HL-60/S4 (cell line): Measurements from ENCODE around the gene PLIN4.

Source experiments
- in situ Hi-C: fragments of 300-500 bp; cut with MboI; formaldehyde crosslinking; loops from 2 replicates; pipeline ENCODE4 v1.14.3; 2022; ENCODE audit warnings: low sequenced_read_pairs

The PLIN4 gene

GRCh38 chr19:4493104-4493928 lies 25.0 kb downstream of the PLIN4 start:
- in situ Hi-C loops: no loop called here

- in situ Hi-C loops: no loop called here
Observed at GRCh38 chr19:4492337-4493103, 25.8 kb downstream of the PLIN4 start.

DNA sequence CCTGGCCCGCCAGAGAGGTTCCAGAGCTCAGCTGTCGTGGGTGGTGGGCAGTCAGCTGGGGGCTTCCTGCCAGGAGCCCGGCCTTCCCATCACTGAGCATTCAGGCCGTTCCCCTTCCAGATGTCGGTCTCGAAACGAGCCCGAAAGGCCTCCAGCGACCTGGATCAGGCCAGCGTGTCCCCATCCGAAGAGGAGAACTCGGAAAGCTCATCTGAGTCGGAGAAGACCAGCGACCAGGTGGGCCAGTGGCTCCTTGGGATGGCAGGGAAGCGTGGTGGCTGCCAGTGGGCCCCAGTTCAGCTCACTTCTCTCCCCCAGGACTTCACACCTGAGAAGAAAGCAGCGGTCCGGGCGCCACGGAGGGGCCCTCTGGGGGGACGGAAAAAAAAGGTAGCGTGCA lies 26.8 kb downstream of the PLIN4 start:
- in situ Hi-C loops: no loop called here

- in situ Hi-C loops: no loop called here
Observed at GRCh38 chr19:4488496-4488895, 29.8 kb downstream of the PLIN4 start.

DNA sequence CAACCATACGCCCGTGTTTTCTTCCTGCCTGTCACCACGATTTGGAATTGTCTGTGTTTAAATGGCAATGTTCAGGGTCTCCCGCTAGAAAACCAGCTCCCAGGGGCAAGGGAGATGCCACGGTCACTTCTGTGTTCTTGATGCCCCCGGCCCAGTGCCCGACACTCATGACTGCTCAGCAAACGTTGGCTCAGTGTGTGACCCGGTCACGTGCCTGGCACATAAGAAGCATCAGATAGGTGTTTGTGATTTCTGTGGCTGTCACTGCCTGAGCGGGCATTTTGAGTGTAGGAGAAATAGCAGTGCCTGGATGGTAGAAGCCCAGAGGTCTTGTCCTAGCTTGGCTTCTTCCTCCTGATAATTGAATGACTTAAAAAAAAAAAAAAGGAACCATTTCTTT lies 30.7 kb downstream of the PLIN4 start:
- in situ Hi-C loops: no loop called here

DNA sequence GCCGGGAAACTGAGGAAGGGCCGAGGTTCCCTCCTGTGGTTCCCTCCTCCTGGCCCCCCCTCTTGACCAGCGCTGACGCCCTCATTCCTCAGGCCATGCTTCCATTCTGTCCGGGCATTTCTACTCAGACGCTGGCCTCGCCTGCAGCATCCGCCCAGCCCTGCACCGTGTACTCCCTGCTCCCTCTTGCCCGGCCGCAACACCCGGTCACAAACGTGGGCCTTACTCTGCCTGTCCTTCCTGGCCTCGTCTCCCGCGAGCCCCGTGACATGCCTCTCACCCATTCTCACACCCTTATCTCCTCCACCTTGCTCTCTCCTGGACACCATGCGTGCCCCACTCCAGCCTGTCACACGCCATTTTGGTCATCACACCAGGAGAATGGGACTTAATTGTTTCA lies 34.9 kb downstream of the PLIN4 start:
- in situ Hi-C loops: no loop called here

DNA sequence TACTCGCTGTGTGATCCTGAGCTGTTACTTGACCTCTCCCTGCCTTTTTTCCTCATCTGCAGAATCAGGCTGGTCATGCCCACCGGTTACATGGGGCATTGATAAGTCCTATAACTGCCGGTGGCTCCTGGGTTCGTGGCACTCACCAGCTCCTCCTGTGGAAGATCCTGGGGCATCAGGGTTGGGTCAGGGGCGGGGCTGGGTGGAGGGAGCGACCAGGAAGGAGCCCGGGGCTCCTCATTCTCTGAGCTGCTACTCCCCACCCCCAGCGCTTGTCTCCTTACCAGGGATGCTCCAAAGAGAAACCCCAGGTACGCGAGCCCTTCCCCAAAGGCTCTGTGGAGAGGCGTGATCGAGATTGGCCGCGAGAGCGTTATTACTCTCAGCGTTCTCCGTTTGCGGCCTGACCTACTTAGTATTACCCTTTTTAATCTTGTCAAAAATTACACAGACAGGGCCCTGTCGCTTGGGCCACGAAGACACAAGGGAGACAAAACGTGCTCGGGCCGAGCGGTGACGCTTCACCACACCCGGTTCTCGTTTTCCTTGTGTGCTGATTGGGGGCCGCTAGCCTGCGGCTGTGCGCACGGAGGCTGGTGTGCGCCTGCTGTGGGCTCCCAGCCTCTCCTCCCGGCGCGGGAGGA lies 35.4 kb downstream of the PLIN4 start:
- in situ Hi-C loops: no loop called here

GRCh38 chr19:4477034-4477801 lies 41.1 kb downstream of the PLIN4 start:
- in situ Hi-C loops: no loop called here

GRCh38 chr19:4474514-4475022 lies 43.7 kb downstream of the PLIN4 start:
- in situ Hi-C loops: no loop called here

DNA sequence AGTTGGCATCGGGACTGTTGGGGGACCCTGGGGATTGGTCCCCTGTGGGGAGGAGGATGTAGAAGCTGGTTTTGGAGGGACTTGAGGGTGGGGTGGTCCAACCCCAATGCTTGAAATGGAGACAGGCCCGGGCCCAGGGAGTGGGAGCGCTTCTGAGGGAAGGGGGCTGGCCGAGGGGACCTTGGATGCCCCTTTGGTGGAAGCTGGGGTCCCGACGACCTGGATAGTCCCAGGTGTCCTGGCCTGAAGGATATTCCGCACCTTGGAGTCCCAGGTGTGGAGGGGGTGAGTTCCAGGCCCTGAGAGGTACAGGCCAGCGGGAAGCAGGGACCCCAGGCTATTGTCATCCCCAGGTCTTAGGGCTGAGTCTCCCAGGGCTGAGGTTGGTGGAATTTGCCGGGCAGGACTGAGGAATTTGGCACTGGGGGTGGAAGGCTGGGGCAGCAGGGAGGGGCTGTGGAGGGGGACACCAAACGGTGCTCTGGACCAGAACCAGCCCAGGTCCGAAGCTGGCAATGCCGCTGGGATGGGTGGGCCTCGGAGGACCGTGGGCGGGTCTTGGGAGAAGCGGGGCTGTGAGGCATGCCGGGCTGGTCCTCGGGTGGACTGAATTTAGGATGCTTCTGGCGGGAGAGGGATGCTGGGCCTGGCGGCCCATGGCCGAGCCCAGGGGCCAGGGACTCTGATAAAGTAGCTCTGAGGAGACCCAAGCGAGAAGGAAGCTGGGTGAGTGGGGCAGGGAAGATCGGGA lies 44.3 kb downstream of the PLIN4 start:
- in situ Hi-C loops: no loop called here

GRCh38 chr19:4473011-4473762 lies 45.1 kb downstream of the PLIN4 start:
- in situ Hi-C loops: no loop called here

DNA sequence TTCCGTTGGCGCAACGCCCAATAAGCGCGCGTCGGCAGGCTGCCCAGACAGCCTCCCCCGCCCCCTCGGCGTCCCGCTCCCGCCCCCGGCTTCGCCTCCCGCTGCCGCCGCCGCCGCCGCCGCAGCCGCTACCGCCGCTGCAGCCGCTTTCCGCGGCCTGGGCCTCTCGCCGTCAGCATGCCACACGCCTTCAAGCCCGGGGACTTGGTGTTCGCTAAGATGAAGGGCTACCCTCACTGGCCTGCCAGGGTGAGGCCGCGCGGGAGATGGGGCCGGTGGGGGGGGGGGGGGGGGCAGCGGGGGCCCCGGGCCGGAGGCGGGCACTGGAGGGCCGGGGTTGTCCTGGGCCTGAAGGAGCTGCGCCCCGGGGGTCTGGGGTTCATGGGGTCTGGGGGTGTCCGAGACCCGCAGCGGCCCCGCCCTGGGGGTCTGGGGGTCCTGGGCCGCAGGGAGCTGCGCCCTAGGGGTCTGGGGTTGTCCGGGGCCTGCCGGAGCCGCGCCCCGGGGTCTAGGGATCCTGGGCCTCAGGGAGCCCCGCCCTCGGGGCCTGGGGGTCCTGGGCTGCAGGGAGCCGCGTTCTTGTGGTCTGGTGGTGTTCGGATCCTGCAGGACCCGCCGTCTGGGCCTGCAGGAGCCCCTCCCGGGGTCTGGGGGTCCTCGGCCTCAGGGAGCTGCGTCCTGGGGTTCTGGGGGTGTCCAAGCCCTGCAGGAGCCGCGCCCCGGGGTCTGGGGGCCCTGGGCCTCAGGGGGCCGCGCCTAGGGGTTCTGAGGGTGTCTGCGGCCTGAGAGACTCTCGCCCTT lies 45.9 kb downstream of the PLIN4 start, which contains the start of gene HDGFL2:
HDGFL2 (plus strand) TSS at position 124 of the 801 bp plus-strand sequence; CDS start at position 178, 54 bp downstream.
- in situ Hi-C loops: no loop called here

GRCh38 chr19:4471403-4472173 lies 46.7 kb downstream of the PLIN4 start:
- in situ Hi-C loops: no loop called here

GRCh38 chr19:4467835-4468234 lies 50.5 kb downstream of the PLIN4 start:
- in situ Hi-C loops: no loop called here

DNA sequence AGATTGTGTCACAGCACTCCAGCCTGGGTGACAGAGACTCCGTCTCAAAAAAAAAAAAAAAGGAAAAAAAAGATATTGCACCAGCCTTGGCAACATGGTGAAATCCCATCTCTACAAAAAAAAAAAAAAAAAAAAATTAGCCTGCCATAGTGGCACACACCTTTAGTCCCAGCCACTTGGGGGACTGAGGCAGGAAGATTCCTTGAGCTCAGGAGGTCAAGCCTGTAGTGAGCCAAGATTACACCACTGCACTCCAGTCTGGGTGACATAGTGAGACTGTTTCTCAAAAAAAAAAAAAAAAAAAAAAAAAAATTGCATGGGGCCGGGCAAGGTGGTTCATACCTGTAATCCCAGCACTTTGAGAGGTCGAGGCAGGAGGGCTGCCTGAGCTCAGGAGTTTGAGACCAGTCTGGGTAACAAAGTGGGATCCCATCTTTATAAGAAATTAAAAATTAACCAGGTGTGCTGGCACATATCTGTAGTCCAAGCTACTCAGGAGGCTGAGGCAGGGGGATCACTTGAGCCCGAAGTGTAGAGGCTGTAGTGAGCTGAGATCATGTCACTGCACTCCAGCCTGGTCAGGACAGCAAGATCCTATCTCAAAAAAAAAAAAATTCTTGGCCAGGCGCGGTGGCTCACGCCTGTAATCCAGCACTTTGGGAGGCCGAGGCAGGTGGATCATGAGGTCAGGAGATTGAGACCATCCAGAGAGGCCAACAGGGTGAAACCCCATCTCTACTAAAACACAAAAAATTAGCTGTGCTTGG lies 53.3 kb downstream of the PLIN4 start:
- in situ Hi-C loops: no loop called here

- in situ Hi-C loops: no loop called here
Observed at GRCh38 chr19:4457654-4458395, 60.5 kb downstream of the PLIN4 start, which contains the start of gene UBXN6. Gene UBXN6, minus strand, starts transcription at chr19:4457794. Its CDS starts 97 bp downstream, at chr19:4457697.
